ENCODE measurements around the gene HLTF. TPM values are rescaled to one million over a fixed set of nuclear protein-coding genes. Genes with fewer than 3 reads are reported as not detected.

Gene HLTF, protein sequence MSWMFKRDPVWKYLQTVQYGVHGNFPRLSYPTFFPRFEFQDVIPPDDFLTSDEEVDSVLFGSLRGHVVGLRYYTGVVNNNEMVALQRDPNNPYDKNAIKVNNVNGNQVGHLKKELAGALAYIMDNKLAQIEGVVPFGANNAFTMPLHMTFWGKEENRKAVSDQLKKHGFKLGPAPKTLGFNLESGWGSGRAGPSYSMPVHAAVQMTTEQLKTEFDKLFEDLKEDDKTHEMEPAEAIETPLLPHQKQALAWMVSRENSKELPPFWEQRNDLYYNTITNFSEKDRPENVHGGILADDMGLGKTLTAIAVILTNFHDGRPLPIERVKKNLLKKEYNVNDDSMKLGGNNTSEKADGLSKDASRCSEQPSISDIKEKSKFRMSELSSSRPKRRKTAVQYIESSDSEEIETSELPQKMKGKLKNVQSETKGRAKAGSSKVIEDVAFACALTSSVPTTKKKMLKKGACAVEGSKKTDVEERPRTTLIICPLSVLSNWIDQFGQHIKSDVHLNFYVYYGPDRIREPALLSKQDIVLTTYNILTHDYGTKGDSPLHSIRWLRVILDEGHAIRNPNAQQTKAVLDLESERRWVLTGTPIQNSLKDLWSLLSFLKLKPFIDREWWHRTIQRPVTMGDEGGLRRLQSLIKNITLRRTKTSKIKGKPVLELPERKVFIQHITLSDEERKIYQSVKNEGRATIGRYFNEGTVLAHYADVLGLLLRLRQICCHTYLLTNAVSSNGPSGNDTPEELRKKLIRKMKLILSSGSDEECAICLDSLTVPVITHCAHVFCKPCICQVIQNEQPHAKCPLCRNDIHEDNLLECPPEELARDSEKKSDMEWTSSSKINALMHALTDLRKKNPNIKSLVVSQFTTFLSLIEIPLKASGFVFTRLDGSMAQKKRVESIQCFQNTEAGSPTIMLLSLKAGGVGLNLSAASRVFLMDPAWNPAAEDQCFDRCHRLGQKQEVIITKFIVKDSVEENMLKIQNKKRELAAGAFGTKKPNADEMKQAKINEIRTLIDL
- 11.2 to 21.7 TPM (median 15.6 TPM) in 5 replicates for total RNA-seq (2022; extraction: Qiagen RNA extraction)

DNA sequence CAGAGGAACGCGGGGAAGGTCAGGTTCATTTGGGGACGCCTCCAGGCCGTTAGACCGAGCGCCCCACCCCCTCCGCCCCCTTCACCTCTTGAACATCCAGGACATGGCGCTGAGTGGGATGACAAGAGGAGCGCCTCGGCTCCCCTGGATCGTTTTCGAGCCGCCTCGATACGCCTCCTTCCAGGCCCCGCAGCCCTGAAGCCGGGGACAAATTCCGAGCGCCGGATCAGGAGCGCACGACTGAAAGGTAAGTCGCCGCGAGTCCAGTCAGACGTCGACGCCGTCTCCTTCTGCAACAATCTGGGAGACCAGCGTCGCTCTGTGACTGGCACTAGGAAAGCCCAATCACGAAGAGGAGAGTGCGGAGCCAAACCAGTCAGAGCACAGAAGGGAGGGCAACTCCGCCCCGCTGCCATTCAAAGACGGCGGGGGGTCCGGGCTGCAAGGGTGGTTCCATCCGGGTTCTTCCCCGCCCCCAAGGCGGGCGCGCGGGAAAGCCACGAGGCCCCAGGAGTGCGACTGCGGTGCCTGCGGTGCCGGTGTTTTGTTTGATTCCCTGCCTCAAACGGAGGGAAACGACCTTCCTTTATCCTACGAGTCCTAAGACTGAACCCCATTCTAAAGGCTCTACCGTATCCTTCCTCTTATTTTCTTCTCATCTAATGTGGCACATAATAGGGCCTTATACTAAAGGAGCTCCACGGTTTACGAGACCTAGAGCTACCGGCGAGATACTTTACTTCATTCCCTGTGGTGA lies at the start of gene HLTF:
Gene HLTF, minus strand, starts transcription at position 302 of the 757 bp plus-strand sequence. Its CDS starts 197 bp downstream, at position 105.

GRCh38 chr3:149129326-149130205 lies 43.2 kb upstream of the HLTF start, which contains the start of gene HPS3:
TSS of gene HPS3 (plus strand) at chr3:149129638. CDS start at chr3:149129724, 86 bp downstream.

DNA sequence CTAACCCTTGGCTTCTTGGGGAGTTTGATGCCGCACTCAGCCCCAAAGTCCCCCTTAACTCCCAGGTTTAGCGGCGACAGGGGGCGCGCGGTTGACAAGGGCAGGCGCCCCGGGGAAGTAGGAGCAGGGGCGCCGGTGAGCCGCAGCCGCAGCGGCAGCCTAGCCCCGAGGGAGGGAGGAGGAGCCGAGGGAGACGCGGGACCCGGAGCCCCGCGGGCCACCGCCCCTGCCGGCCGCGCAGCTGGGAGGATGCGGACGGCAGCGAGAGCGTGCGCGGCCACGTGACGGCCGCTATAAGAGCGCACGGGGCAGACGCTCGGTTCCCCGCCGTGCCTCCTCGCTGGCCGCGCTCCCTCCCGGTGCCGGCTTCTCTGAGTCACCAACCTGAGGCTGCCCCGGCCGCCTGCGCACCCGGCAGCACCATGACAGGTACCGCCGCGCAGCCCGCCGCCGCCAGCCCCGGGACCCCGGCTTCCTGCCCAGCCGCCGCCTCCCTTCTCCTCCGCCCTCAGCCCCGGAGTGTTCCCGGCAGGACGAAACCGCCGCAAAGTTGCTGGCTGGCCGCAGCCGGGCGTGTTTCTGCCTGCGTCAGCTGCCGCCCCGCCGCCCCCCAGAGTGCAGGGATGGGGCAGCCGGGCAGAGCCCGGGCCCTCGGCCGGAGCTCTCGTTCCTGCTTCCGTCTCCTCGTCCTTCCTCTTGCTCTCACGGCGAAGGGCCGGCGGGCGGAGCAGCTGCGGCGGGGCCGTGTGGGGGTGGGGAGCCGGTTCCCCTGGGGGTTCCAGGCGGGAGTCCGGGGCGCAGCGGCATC lies 94.9 kb downstream of the HLTF start, which contains the start of gene GYG1:
Gene GYG1, plus strand, starts transcription at position 322 of the 808 bp plus-strand sequence. Its CDS starts 101 bp downstream, at position 423.

Other genes starting within 250 kb of the HLTF start
- not detected in 5 replicates for gene CPA3, start 221.2 kb downstream of the HLTF start, total RNA-seq (2022; extraction: Qiagen RNA extraction)
- gene GYG1, start 95.0 kb downstream of the HLTF start, total RNA-seq (2022; extraction: Qiagen RNA extraction), result 33.1 to 45.4 TPM (median 34.7 TPM) in 5 replicates
- 32.0 to 35.8 TPM (median 34.2 TPM) in 5 replicates for gene HPS3, start 43.1 kb upstream of the HLTF start, total RNA-seq (2022; extraction: Qiagen RNA extraction)
- 3.4 to 7.5 TPM (median 6.7 TPM) in 5 replicates for gene CP, start 135.3 kb upstream of the HLTF start, total RNA-seq (2022; extraction: Qiagen RNA extraction)
- gene TM4SF18, start 247.1 kb upstream of the HLTF start, total RNA-seq (2022; extraction: Qiagen RNA extraction), result 30.3 to 41.5 TPM (median 33.5 TPM) in 5 replicates